Kidney epithelial cell (primary cell): ENCODE measurements around the gene PTH2. TPM values are rescaled to one million over a fixed set of nuclear protein-coding genes. Genes with fewer than 3 reads are reported as not detected.

ENCODE experiments used
- DNase-seq: peaks from one replicate; pipeline ENCODE4 v3.0.0-alpha.2; 2010; ENCODE audit warnings: low read depth
- H3K27me3 ChIP-seq: 2 replicates; pipeline ENCODE4 v1.6.0; 2011; ENCODE audit warnings: low read length; ENCODE audit not compliant: control insufficient read depth, insufficient read depth
- H3K36me3 ChIP-seq: 2 replicates; pipeline ENCODE4 v1.5.1; 2011; ENCODE audit warnings: low read length; ENCODE audit not compliant: control insufficient read depth, insufficient read depth
- H3K4me3 ChIP-seq: 2 replicates; pipeline ENCODE4 v1.5.1; 2011; ENCODE audit warnings: low read depth, mild to moderate bottlenecking, control low read depth, low read length
- total RNA-seq: library from RNA; depleted of rRNA; stranded (reverse); fragments of >200 nt; gene quantifications from 2 replicates; pipeline ENCODE4 v1.2.3, GENCODE V29; 2015
- TF ChIP-seq, protein P1 (sequence below): IDR thresholded peaks from 2 replicates; pipeline ENCODE4 v1.5.1; 2011; ENCODE audit warnings: mild to moderate bottlenecking, moderate library complexity, low read length, control low read depth, inconsistent platforms; ENCODE audit not compliant: insufficient read depth, poor library complexity, severe bottlenecking

Gene PTH2
- total RNA-seq, 1 donor from 2014 or later, result not detected

DNA sequence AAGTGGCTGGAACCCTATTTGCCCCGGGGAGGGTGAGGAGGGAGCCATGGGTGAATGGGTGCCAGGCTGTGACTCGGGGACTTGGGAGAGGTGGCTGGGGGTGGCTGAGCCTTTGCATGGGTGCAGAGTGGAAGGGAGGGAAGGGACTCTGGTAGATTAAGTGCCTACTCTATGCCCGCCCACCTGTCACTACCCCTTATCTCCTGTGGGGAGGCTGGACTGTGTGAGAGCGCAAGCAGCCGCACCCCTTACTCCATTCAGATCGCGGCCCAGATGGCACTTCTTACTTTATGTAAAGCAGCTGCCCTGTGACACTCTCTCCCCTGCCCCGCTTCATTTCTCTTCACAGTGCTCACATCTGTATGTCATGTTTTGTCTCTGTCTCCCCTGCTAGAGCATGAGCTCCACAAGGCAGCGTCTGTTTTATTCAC lies 32.3 kb downstream of the PTH2 start:
- Histone ChIP-seq H3K27me3 (peaks cover 25% of the 10 kb centered on the region), H3K36me3 (no peaks in the 10 kb centered on the region), H3K4me3 (no peak overlapping the region)
- TF ChIP-seq, protein P1, sequence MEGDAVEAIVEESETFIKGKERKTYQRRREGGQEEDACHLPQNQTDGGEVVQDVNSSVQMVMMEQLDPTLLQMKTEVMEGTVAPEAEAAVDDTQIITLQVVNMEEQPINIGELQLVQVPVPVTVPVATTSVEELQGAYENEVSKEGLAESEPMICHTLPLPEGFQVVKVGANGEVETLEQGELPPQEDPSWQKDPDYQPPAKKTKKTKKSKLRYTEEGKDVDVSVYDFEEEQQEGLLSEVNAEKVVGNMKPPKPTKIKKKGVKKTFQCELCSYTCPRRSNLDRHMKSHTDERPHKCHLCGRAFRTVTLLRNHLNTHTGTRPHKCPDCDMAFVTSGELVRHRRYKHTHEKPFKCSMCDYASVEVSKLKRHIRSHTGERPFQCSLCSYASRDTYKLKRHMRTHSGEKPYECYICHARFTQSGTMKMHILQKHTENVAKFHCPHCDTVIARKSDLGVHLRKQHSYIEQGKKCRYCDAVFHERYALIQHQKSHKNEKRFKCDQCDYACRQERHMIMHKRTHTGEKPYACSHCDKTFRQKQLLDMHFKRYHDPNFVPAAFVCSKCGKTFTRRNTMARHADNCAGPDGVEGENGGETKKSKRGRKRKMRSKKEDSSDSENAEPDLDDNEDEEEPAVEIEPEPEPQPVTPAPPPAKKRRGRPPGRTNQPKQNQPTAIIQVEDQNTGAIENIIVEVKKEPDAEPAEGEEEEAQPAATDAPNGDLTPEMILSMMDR, result no peak
- DNase-seq, result no peak

DNA sequence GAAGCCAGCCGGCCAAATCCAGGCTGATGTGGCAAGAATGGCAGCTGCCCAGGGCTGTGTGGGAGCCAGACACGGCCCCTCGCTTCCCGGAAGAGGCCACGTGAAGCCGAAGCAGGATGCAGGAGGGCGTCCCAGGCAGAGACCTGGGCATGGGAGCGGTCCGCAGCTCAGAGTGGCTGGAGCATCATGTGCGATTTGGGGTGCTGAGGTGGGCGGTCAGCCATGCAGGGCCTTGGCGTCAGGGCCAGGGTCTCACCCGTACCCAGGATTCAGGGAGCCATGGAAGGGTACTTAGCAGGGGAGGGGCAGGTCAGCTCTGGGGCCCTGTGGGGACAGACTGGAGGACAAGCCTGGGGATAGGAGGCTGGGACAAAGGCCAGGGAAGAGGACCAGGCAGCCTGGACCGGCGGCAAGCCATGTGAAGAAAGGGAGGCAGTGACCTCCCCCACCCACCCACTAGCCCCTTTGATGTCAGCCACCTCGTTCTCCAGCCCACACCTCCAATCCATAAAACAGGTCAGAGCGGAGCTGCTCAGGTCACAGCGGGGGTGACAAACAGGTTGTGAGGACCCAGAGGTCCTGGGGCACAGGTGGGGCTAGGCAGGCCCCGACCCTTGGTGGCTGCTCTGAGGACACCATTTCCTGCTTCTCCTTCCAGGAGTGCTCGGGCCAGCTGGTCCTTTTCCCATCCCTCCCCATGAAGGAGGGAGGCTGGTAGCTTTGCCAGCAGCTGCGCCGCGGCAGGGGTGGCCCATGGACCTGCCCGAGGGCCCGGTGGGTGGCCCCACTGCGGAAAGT lies 32.9 kb downstream of the PTH2 start:
- H3K36me3 ChIP-seq, result no peaks in the 10 kb centered on the region
- TF ChIP-seq, protein P1, result no peak
- peaks cover 25% of the 10 kb centered on the region for H3K27me3 ChIP-seq
- no peak for DNase-seq
- H3K4me3 ChIP-seq, result no peak overlapping the region

DNA sequence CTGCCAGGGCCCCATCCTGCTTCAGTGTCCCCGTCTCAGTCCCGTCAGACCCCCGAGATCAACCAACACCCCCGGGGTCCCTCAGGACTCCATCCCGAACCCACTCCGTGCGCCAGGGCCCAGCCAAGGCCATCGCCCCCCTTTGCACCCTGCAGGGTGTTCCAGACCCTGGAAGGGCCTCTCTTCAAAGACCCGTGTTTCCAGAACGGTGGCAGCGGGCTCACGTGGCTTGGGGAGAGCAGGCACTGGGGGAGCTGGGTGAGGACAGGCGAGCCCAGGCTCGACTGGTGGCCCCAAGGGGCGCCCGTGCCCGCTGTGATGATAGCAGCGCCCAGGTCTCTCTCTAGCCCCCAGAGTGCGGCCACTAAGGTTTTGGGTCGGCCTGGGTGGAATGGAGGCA lies 33.8 kb downstream of the PTH2 start:
- peaks cover 22% of the 10 kb centered on the region for H3K27me3 ChIP-seq
- H3K4me3 ChIP-seq, result no peak overlapping the region
- no peak for DNase-seq
- TF ChIP-seq, protein P1, result no peak
- no peaks in the 10 kb centered on the region for H3K36me3 ChIP-seq

DNA sequence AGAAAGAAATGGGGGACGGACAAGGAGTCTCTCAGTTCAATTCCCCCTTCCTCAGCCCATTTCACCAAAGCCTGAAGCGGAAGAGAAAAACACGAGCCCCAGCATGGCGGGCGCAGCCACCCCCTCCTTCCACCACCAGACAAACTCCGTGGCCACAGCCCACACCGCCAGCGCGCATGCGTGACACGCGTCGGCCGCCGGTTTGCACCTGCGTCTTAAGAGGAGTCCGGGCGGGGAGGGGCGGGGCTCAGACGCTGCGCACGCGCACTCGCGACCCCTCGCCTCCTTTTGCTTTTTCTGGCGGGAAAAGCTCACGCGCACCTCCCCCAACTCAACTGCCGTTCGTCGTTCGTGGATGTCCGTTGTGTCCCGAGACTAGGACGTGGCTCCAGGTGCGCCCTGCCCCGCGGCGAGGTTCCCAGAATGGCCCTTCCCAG lies 35.3 kb downstream of the PTH2 start, which contains the start of gene KASH5:
Gene KASH5 (plus strand): TSS at position 314 of the 437 bp plus-strand sequence. CDS start 2,635 bp downstream, outside the sequence.
- Histone ChIP-seq H3K36me3 (no peaks in the 10 kb centered on the region), H3K27me3 (peaks cover 22% of the 10 kb centered on the region), H3K4me3 (no peak within 1 kb of the TSS)
- TF ChIP-seq, protein P1, result no peak
- no peak for DNase-seq

GRCh38 chr19:49383599-49383998 lies 39.6 kb downstream of the PTH2 start:
- TF ChIP-seq, protein P1, result no peak
- DNase-seq, result no peak
- Histone ChIP-seq H3K27me3 (no peaks in the 10 kb centered on the region), H3K4me3 (no peak overlapping the region), H3K36me3 (no peaks in the 10 kb centered on the region)

GRCh38 chr19:49382639-49383038 lies 40.6 kb downstream of the PTH2 start:
- H3K36me3 ChIP-seq, result no peaks in the 10 kb centered on the region
- H3K4me3 ChIP-seq, result no peak overlapping the region
- TF ChIP-seq, protein P1, result no peak
- DNase-seq, result no peak
- H3K27me3 ChIP-seq, result no peaks in the 10 kb centered on the region
